ELR (cell line): ENCODE measurements around the gene NEFH.
A peak's percentile ranks its signal among the peaks of the same experiment; 100 is the strongest.

Experiments
- DNase-seq: peaks from one replicate; pipeline ENCODE4 v3.0.0-alpha.2; 2015; ENCODE audit warnings: low read depth

The NEFH gene

GRCh38 chr22:29503811-29504372 is 23.9 kb downstream of the NEFH start:
- DNase-seq = peak; percentile 31

GRCh38 chr22:29509298-29509697 is 29.3 kb downstream of the NEFH start:
- DNase-seq = no peak

DNA sequence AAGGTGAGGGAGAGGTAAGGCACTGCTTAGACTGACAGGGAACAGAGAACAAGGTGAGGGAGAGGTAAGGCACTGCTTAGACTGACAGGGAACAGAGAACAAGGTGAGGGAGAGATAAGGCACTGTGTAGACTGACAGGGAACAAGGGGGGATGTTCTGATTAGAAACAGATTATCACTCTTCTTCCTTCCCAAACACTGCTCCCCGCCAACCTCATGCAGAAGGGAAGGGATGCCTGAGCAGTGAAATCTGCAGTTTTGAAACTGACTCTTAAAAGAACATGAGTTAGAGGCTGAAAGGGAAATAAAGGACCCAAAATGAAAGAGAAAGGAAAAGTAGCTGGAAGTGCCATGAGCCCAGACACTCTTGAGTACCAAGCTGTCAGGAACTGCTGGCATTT is 29.8 kb downstream of the NEFH start:
- no peak for DNase-seq

GRCh38 chr22:29510542-29510941 is 30.5 kb downstream of the NEFH start:
- no peak for DNase-seq

DNA sequence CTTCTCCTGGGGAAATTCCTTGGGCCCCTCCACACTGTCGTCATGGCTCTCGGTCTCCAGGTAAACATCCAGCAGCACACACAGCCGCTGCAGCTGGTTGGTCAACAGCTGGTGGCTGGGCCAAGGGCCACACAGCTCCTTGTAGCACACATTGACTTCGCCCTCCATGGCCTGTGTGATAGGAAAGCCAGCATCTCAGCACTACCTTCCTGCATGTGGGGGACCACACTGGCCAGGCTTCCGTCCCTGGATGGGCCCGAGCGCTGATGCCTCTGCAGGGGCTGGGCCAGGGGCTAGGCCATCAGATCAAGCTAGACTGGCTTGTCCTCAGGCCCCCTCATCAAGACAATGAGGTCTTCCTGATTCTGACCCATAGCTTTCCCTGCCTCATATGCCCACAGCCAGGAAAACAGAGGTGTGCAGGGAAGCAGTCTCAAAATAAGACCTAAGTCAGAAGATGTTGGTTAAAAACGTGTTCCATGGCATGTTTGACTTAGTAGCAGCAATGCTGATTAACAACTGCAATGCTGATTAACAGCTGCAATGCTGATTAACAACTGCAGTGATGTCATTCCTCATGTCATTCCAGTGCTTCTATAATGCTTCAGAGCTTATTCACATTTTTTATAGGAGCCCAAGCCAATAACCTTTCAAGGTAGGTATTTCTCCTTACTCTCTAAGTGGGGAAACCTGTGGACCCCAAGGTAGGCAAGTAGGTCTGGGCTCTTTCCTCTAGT is 31.3 kb downstream of the NEFH start:
- no peak for DNase-seq

DNA sequence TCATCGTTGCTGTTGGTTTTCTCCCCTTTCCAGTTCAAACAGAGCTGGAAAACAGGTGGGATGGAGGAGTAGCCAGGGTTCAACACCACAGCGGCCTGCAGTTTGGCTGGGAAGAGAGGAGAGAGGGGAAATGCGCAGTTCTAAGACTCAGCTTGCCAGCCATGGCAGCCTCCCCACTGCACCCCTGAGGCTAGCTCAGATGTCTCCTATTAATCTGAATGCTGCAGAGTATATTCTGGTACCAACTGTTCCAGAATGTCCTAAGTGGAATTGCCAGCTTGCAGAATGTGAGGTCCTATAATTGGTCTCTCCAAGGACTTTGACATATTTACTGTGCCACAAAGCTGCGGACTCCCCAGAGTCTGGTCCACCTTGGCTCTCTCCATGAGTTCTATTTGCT is 32.0 kb downstream of the NEFH start:
- no peak for DNase-seq

GRCh38 chr22:29517215-29517908 is 37.3 kb downstream of the NEFH start:
- no peak for DNase-seq

- no peak for DNase-seq
Measured at GRCh38 chr22:29518427-29518826, 38.4 kb downstream of the NEFH start.

GRCh38 chr22:29519996-29520395 is 40.0 kb downstream of the NEFH start:
- no peak for DNase-seq

DNA sequence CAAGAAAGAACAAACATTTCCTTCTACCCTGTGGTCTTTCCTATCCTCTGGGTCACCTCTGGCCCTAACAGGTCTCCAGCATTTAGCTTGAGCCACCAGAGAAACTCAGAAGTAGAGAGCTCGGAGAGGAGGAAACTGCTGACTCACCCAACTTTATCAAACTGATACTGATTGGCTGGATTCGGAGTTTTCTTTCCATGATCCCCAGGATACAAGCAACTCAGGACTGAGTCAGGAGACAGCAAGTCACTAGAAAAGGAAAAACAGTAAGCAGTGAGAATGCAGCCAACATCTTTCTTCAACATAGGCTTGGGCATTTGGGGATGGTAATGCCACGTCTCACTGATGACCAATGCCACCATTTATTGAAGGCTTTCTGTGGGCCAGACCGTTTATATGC is 40.8 kb downstream of the NEFH start:
- DNase-seq = peak; percentile 92

GRCh38 chr22:29521526-29521925 is 41.5 kb downstream of the NEFH start:
- no peak for DNase-seq

DNA sequence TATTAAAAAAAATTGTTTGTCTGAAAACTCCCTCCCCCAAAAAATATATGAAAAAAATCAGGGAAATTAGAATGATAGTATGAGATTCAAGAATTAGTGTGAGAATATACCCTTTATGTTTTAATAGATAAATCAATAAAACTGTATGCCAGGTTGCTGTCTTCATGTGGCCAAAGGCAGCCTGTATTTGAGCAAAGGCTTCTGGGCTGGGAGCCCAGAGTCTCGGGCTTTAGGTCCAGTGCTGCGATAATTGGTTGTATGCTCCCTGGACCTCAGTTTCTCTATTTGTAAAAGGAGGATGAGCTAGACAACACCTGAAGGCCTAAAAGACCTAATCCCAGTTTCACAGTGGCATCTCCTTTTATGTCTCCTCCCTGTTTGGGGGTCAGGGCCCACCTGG is 43.7 kb downstream of the NEFH start:
- DNase-seq = no peak

DNA sequence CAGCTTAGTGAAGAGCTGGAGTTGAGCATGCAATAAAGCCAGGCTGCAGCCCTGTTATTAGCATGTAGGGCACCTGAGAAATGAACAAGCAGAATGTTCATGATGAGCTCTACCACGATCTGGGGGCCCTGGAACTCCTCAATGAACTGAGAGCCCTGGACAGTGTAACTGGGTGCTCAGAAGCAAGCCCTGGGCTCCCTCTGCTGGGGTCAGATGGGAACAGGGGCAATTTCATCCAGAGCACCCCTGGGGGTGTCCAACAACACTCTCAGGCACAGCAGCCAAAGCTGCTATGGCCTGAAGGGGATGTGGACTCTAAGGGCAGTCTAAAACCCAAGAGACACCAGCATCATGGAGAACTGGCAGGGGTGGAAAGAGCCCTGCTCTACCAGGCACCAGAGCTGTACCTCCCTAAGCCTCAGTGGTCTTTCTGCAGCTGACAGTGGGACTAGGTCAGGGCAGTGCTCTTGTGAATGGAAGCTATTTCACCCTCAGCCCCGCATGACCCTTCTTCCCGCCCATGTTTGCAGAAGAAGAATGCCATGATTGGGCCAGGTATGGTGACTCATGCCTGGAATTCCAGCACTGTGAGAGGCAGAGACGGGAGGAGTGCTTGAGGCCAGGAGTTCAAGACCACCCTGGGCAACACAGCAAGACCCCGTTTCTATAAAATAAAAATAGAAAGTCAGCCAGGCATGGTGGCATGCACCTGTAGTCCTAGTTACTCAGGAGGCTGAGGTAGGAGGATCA is 44.6 kb downstream of the NEFH start:
- peak; percentile 51 for DNase-seq

- DNase-seq = no peak
Measured at GRCh38 chr22:29528144-29528543, 48.1 kb downstream of the NEFH start.

- no peak for DNase-seq
Measured at GRCh38 chr22:29530716-29531115, 50.7 kb downstream of the NEFH start.

GRCh38 chr22:29531419-29531818 is 51.4 kb downstream of the NEFH start:
- DNase-seq = peak; percentile 7

DNA sequence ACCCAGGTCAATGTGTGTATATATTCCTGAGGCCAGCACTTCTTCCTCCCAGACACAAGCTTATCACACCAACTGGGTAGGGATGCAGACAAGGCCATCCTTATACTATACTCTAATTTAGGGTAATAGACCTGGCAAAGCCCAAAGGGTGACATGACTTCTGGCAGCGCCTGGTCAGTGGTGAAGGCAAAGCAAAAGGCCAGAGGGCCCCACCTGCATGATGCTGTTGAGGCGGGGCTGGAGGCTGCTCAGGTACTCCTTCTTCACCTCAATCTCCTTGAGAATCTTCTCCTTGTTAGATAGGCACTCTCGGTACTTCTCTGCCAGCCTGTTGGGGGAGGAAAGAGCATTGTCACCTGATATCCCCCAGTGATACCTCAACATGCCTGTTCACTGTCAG is 56.4 kb downstream of the NEFH start:
- no peak for DNase-seq

DNA sequence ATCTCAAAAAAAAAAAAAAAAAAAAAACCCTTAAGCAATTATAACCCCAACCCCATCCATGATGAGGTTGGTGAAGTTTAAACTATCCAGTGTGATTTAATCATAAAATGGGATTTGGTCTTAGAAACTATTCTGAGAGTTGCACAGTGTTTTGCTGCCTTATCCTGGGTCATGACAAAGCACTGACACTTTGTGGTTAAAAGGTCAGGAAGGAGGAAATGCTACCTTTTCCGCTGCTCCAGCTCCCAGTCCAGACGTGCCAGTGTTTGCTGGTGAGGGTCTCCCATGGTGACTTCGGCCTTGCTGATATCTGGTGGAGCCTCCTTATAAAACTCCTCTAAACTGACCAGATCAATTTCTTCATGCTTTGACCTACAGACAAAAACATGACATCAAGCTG is 59.1 kb downstream of the NEFH start:
- peak; percentile 32 for DNase-seq
